ENCODE results near the gene PUS1.
A peak's percentile ranks its signal among the peaks of the same experiment; 100 is the strongest.

PUS1 gene

DNA sequence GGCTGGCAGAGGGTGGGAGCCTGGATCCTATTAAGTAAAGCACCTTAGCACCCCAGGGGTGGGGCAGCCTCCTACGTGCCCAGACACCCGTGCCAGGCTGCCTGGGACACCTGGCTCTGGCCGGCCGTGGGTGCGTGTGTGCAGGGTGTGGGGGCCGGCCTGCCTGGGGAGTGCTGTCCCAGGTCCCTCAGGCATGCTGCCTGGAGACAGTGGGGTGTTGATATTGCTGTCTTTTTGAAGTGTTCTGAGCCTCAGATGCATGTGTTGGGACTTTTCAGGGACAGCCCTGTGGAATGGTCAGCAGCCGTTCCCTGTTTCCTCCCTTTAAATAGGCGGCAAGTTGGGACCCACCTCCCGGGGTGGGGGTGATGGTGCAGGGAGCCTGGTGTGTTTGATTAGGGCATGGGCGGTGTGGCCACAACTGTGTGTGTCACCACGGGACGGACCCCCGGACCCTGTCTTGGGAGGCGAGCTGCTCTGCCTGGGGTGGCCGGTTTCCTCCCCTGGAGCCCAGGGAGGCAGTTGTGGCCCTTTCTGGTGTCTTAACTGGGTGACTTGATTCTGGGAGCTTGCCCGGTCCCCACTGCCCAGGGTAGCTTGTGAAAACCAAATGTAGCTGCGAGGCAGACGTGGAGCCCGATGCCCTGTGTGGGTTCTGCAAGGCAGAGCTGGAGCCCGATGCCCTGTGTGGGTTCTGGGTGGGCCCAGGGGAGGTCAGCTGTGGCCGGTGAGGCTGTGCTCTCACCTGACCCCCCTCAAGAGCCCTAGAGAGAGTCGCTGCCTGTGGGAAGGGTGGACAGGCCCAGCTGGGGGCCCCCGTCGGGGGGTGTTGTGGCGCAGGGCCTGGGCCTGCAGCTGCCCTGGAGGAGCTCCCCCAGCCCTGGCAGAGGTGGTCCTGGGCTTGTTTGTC lies 26.5 kb upstream of the PUS1 start:
- FAIRE-seq (no peak), DNase-seq (ENCODE audit: low spot score) (no peak)

DNA sequence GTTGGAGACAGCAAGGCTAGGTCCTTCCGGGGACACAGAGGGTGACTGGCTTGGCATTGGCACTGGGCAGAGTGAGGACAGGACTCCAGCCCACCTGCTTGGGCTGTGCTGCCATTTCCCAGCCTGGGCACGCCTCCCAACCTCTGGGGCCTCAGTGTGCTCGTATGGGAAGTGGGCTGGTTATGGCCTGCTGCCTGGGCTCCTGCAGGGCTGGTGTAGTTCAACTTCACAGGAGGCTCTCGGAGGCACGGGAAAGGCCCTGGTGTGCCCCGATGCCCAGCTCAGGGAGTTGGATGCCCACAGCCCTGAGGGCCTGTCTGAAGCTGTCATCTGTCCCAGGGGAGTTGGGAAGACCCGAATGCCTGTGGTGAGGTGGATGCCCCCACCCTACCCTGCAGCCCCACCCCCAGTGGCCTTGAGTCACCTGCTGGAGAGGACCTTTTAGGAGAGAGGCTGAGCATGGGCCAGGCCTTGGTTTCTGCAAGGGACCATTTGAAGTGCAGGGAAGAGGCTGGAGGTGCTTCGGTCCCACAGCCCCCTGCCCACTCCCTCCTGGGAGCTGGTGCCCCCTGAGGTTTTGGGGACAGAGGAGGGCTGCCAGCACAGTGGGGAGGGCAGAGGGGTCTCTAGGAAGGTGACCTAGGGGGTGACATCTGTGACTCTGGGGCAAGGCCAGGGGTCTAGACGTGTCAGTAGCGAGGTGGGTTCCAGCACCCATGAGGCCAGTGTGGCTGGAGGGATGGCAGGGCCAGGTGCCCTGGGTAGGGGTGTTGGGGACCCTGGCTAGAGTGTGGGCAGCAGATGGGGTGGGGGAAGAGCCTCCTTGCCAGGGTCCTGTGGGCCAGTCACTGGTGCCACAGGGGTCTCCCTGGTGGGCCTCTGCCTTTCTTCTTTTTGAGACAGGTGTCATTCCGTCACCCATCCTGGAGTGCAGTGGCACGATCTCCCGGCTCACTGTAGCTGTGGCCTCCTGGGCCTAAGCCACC lies 25.5 kb upstream of the PUS1 start:
- FAIRE-seq (no peak), DNase-seq (ENCODE audit: low spot score) (no peak)

- DNase-seq (ENCODE audit: low spot score) (no peak), FAIRE-seq (no peak)
These were observed 24.7 kb upstream of the PUS1 start for GRCh38 chr12:131904346-131904745.

- FAIRE-seq: no peak
- DNase-seq (ENCODE audit: low spot score): no peak
These were observed 23.9 kb upstream of the PUS1 start for GRCh38 chr12:131905081-131905629.

- DNase-seq (ENCODE audit: low spot score) (no peak), FAIRE-seq (no peak)
These were observed 23.4 kb upstream of the PUS1 start for GRCh38 chr12:131905630-131906091.

DNA sequence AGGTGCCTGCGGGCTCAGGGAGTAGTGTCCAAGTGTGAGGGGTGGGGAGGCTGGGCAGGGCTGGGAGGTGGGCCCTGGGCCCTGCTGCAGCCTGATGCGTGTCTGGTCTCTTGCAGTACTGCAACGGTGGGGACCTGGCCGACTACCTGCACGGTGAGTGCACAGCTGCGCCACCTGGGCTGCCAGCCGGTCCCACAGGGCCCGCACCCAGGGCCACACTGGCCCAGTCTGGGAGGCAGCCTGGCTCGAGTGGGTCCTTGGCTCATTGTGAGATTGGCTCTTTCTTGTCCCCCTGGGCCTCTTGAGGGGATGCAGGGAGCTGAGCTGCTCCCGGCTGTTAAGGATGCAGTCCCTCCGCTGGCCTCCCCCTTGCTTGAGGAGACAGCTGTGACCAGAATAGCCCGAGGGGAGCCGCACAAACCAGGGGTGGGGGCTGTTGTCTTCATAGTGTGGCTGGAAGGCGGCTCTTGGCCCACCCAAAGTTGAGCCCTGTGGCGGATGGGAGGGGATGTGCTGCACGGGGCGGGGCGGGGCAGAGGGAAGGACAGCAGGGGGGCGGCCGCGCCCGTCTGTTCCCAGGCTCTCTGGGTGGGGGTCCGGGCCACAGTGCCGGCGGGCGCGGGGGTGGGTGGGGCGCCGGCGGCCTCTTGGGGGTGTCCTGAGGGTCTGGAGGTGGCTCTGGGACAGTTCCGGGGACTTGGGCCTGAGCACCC lies 21.5 kb upstream of the PUS1 start:
- FAIRE-seq: no peak
- DNase-seq (ENCODE audit: low spot score): no peak

GRCh38 chr12:131908092-131909080 lies 20.7 kb upstream of the PUS1 start:
- FAIRE-seq: no peak

DNA sequence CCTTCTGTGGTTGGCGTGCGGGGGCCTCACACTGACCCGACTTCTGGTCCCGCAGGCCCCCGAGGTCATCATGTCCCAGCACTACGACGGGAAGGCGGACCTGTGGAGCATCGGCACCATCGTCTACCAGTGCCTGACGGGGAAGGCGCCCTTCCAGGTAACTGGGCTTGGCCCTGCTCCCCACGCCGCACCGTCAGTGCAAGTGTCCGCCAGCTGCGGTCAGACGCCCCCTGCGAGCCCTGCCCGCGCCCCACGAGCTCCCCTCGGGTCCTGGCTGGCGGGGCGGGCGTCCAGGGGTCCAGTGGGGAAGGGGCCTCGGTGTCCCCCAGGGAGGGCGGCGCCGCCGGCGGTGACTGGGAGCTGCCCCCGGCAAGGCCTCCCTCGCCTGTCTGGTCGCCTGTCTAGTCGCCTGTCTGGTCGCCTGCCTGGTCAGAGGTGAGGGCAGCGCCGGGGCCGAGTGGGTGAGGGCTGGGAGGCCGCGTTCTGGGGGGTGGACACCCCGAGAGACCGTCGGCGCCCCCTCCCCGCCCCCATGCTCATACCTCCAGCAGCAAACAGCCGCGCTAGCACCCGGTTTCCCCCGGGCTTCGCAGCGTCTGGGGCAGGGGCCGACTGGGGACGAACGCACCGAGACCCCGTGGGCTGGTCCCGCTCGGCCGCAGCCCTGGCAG lies 19.9 kb upstream of the PUS1 start:
- DNase-seq (ENCODE audit: low spot score) (no peak), FAIRE-seq (no peak)

More at GRCh38 chr12:131908092-131909080, 20.7 kb upstream of the PUS1 start:
- DNase-seq (ENCODE audit: low spot score): no peak

DNA sequence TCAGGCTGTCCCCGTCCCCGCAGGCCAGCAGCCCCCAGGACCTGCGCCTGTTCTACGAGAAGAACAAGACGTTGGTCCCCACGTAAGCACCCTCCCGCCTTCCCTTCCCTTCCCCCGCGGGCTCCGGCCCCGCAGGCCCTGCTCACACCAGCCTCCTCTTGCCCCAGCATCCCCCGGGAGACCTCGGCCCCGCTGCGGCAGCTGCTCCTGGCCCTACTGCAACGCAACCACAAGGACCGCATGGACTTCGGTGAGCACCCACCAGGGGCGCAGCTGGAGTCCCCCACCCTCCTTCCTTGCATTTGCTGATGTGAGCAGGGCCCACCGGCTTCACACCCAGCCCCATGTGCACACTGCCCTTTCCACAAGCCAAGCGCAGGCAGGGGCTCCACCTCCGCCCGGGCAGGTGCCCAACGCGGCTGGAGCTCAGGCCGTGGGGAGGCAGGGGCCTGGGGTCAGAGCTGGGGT lies 19.3 kb upstream of the PUS1 start:
- FAIRE-seq (no peak), DNase-seq (ENCODE audit: low spot score) (no peak)

DNA sequence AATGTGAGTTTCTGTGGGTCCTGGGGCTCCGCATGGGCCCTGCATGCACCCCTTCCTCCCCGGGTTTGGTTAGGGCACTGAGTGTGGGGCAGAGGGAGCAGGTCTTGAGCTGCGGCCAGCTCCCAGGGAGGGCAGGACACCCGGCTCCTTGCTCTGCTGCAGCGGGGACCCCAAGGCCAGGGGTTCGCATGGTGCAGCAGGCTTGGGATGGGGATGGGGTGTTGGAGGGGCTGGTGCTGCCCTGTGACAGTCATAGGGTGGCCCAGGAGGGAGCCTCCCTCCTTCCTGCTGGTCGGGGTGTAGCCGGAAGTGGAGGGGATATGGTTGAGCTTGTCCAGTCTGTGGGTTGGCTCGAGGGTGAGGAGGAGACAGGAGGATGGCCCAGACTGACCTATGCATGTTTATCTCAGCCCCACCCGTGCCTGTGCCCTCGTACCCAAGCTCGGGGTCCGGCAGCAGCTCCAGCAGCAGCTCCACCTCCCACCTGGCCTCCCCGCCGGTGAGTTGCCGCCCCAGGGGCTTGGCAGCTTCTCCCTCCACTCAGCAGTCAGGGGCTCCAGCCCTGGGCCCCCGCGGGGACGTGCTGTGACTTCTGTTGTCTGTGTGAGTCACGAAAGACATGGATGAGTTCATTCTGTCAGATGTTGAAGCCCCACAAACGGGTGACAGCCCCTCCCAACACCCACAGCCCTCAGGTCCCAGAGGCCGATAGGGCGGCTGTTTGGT lies 18.6 kb upstream of the PUS1 start:
- DNase-seq (ENCODE audit: low spot score) (peak; percentile 81), FAIRE-seq (peak; percentile 82)

GRCh38 chr12:131911028-131911650 lies 17.9 kb upstream of the PUS1 start:
- no peak for FAIRE-seq

GRCh38 chr12:131911851-131912477 lies 17.1 kb upstream of the PUS1 start:
- FAIRE-seq: no peak

More at GRCh38 chr12:131911028-131911650, 17.9 kb upstream of the PUS1 start:
- DNase-seq (ENCODE audit: low spot score): no peak

DNA sequence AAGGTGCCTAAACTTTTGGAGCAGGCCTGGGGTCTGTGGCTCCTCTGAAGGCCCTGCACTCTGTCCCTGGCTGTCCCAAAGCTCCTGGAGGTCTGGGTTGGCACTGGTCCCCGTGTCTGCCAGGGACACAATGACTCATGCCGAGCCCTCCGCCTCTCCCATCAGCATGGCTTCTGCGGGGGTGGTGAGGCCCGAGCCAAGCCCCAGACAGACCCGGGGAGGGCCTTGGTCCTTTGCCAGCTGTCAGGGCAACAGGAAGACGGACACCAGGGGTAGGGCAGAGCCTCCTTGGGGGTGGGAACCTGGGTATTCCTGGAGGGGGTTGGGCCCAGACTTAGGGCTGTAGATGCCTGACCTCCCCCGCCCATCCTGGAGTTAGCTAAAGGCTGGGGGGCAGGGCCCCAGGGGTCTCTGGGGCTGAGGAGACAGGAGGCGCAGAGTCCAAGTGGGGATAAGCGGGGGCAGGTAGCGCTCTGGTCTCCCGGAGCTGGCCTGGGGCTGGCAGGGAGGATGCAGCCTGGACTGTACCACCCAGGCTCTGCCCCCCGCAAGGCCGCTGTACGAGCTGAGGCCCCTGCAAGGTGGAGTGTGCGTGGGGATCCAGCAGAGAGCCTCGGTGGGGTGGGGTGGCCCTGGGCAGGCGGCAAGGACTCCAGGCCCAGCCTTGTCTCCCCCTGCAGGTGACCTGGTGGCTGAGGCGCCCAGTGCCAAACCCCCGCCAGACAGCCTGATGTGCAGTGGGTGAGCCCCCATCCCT lies 16.4 kb upstream of the PUS1 start:
- FAIRE-seq (peak; percentile 87), DNase-seq (ENCODE audit: low spot score) (peak; percentile 88)

More at GRCh38 chr12:131911851-131912477, 17.1 kb upstream of the PUS1 start:
- no peak for DNase-seq (ENCODE audit: low spot score)

- no peak for FAIRE-seq
- DNase-seq (ENCODE audit: low spot score): no peak
These were observed 15.4 kb upstream of the PUS1 start for GRCh38 chr12:131913666-131914065.

DNA sequence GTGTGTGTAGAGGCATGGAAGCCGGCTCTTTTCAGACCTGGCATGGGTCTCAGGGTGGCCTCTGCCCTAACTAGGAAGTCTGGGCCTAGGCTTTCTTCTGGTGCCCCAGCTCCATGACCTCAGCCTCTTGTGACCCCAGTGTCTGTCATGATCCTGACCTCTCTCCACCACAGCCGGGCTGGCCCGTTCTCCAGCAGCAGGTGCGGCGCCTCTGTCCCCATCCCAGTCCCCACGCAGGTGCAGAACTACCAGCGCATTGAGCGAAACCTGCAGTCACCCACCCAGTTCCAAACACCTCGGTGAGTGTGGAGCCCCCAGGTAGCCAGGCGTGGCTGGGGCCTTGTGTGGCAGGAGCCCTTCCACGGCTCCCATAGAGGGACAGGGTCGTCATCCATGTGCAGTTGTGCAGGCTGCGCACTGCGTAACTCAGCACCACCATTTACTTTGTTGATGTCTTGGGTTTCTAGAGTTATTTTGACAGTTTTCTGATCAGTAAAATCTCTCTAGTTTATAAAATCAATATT lies 14.8 kb upstream of the PUS1 start:
- FAIRE-seq (no peak), DNase-seq (ENCODE audit: low spot score) (no peak)

DNA sequence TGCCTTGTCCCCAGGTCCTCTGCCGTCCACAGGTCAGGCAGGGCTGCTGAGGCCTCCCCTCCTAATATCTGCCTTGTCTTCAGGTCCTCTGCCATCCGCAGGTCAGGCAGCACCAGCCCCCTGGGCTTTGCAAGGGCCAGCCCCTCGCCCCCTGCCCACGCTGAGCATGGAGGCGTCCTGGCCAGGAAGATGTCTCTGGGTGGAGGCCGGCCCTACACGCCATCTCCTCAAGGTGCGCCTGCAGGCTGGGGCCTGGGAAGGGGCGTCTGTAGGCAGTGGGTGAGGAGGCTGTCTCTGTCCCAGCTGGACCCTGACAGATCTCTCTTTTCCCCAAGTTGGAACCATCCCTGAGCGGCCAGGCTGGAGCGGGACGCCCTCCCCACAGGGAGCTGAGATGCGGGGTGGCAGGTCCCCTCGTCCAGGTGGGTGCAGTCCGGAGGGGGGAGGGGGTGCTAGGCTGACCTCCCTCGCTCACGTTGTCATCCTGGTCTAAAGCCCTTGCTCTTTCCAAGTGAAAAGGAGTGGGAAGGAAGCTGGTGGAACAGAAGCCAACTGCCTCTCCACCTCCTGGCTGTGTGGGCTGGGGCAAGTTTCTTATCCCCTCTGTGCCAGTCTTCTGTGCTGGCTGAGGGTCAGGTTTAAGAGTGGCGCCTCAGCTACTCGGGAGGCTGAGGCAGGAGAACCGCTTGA lies 13.9 kb upstream of the PUS1 start:
- FAIRE-seq: no peak

More for the DNA sequence above, 13.9 kb upstream of the PUS1 start:
- no peak for DNase-seq (ENCODE audit: low spot score)

All from RCC 7860 (cell line).